ENCODE results near the gene LMNA.

LMNA gene

GRCh38 chr1:156096640-156097391, 17.7 kb upstream of the LMNA start:
- Histone ChIP-seq H3K9me3 (ENCODE audit: control insufficient read depth, insufficient read depth, low read length) (no peaks in the 10 kb centered on the region), H3K9ac (ENCODE audit: low read depth, low read length) (no peak overlapping the region), H3K27me3 (ENCODE audit: control insufficient read depth, insufficient read depth, low read length) (no peaks in the 10 kb centered on the region), H3K36me3 (ENCODE audit: control insufficient read depth, insufficient read depth, low read length) (peaks cover 8% of the 10 kb centered on the region), H3K27ac (ENCODE audit: low read depth, low read length) (peak overlapping the region; percentile 23), H3K4me1 (ENCODE audit: control insufficient read depth, insufficient read depth, low read length) (peaks cover 3% of the 10 kb centered on the region; the same call in 1 of the 2 replicates), H3K4me3 (ENCODE audit: low read depth, low read length) (no peak overlapping the region)

- Histone ChIP-seq H3K9ac (ENCODE audit: low read depth, low read length) (no peak overlapping the region), H3K27ac (ENCODE audit: low read depth, low read length) (no peak overlapping the region), H3K4me1 (ENCODE audit: control insufficient read depth, insufficient read depth, low read length) (peaks cover 3% of the 10 kb centered on the region; the same call in 1 of the 2 replicates), H3K36me3 (ENCODE audit: control insufficient read depth, insufficient read depth, low read length) (peaks cover 8% of the 10 kb centered on the region), H3K27me3 (ENCODE audit: control insufficient read depth, insufficient read depth, low read length) (no peaks in the 10 kb centered on the region), H3K9me3 (ENCODE audit: control insufficient read depth, insufficient read depth, low read length) (no peaks in the 10 kb centered on the region), H3K4me3 (ENCODE audit: low read depth, low read length) (no peak overlapping the region)
These were observed 16.9 kb upstream of the LMNA start for GRCh38 chr1:156097499-156098178.

- H3K27ac ChIP-seq (ENCODE audit: low read depth, low read length), result no peak overlapping the region
- H3K4me3 ChIP-seq (ENCODE audit: low read depth, low read length), result no peak overlapping the region
- no peaks in the 10 kb centered on the region for H3K9me3 ChIP-seq (ENCODE audit: control insufficient read depth, insufficient read depth, low read length)
- peaks cover 8% of the 10 kb centered on the region; the same call in 1 of the 2 replicates for H3K4me1 ChIP-seq (ENCODE audit: control insufficient read depth, insufficient read depth, low read length)
- H3K36me3 ChIP-seq (ENCODE audit: control insufficient read depth, insufficient read depth, low read length), result peaks cover 3% of the 10 kb centered on the region; the same call in 1 of the 2 replicates
- no peak overlapping the region for H3K9ac ChIP-seq (ENCODE audit: low read depth, low read length)
- H3K27me3 ChIP-seq (ENCODE audit: control insufficient read depth, insufficient read depth, low read length), result no peaks in the 10 kb centered on the region
These were observed 15.7 kb upstream of the LMNA start for GRCh38 chr1:156098784-156099183.

DNA sequence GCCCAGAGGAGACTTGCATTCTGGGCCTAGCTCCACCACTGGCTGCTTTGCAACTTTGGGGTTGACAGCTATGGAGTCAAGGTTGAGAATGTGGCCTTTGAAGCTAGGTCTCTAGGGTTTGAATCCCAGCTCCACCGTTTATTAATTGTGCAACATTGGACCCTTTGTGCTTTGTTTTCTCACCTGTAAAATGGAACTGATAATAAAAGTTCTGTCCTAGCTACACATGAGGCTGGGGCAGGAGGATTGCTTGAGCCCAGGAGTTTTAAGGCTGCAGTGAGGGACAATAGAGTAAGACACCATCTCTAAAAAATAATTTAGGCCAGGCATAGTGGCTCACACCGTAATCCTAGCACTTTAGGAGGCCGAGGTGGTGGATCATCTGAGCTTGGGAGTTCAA, 15.2 kb upstream of the LMNA start:
- no peak overlapping the region for H3K9ac ChIP-seq (ENCODE audit: low read depth, low read length)
- no peak overlapping the region for H3K4me3 ChIP-seq (ENCODE audit: low read depth, low read length)
- H3K27me3 ChIP-seq (ENCODE audit: control insufficient read depth, insufficient read depth, low read length), result no peaks in the 10 kb centered on the region
- H3K9me3 ChIP-seq (ENCODE audit: control insufficient read depth, insufficient read depth, low read length), result no peaks in the 10 kb centered on the region
- H3K36me3 ChIP-seq (ENCODE audit: control insufficient read depth, insufficient read depth, low read length), result no peaks in the 10 kb centered on the region
- no peak overlapping the region for H3K27ac ChIP-seq (ENCODE audit: low read depth, low read length)
- H3K4me1 ChIP-seq (ENCODE audit: control insufficient read depth, insufficient read depth, low read length), result peaks cover 13% of the 10 kb centered on the region; the same call in 1 of the 2 replicates

DNA sequence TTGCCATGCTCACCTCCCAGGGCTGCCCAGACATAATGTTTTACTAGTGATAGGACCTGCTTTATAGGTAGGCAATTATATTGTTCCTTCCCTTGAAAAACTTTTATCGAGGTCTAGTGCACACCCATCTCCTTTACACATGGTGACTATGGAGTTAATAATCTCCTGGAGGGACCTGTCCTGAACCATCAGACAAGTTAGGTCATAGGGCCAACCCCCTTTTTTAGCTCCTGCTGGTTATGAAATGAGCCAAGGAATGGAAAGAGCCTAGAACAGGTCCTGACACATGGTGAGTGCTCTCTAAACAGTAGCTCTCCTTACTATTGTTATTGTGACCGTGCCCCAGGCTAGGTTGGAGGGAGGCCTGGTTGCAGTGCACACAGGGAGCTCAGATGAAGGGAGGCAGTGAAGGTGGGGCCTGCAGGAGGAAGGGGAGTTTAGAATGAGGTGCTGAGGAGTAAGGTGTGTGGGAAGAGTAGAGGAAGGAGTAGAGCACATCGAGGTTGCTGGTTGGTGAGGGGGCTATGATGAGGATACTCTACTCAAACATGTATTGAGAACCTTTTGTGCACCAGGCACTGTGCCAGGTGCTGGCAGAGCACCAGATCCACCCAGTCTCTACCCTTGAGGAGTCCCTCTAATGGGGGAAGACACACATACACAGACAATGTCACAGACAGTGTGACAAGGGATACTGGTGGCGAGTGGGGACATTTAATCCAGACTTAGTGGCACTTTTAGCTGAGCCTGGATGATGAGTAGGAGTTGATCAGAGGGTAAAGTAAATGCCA, 14.1 kb upstream of the LMNA start:
- Histone ChIP-seq H3K4me3 (ENCODE audit: low read depth, low read length) (no peak overlapping the region), H3K9ac (ENCODE audit: low read depth, low read length) (no peak overlapping the region), H3K27me3 (ENCODE audit: control insufficient read depth, insufficient read depth, low read length) (no peaks in the 10 kb centered on the region), H3K4me1 (ENCODE audit: control insufficient read depth, insufficient read depth, low read length) (peaks cover 24% of the 10 kb centered on the region), H3K36me3 (ENCODE audit: control insufficient read depth, insufficient read depth, low read length) (no peaks in the 10 kb centered on the region), H3K27ac (ENCODE audit: low read depth, low read length) (no peak overlapping the region), H3K9me3 (ENCODE audit: control insufficient read depth, insufficient read depth, low read length) (no peaks in the 10 kb centered on the region)

GRCh38 chr1:156101880-156102279, 12.6 kb upstream of the LMNA start:
- H3K9ac ChIP-seq (ENCODE audit: low read depth, low read length), result no peak overlapping the region
- no peaks in the 10 kb centered on the region for H3K9me3 ChIP-seq (ENCODE audit: control insufficient read depth, insufficient read depth, low read length)
- H3K4me1 ChIP-seq (ENCODE audit: control insufficient read depth, insufficient read depth, low read length), result peaks cover 27% of the 10 kb centered on the region
- H3K36me3 ChIP-seq (ENCODE audit: control insufficient read depth, insufficient read depth, low read length), result no peaks in the 10 kb centered on the region
- H3K4me3 ChIP-seq (ENCODE audit: low read depth, low read length), result no peak overlapping the region
- no peak overlapping the region for H3K27ac ChIP-seq (ENCODE audit: low read depth, low read length)
- no peaks in the 10 kb centered on the region for H3K27me3 ChIP-seq (ENCODE audit: control insufficient read depth, insufficient read depth, low read length)

GRCh38 chr1:156102633-156103511, 11.6 kb upstream of the LMNA start:
- H3K27ac ChIP-seq (ENCODE audit: low read depth, low read length), result peak overlapping the region; percentile 3
- H3K36me3 ChIP-seq (ENCODE audit: control insufficient read depth, insufficient read depth, low read length), result no peaks in the 10 kb centered on the region
- no peaks in the 10 kb centered on the region for H3K9me3 ChIP-seq (ENCODE audit: control insufficient read depth, insufficient read depth, low read length)
- peaks cover 33% of the 10 kb centered on the region for H3K4me1 ChIP-seq (ENCODE audit: control insufficient read depth, insufficient read depth, low read length)
- H3K27me3 ChIP-seq (ENCODE audit: control insufficient read depth, insufficient read depth, low read length), result no peaks in the 10 kb centered on the region
- no peak overlapping the region for H3K9ac ChIP-seq (ENCODE audit: low read depth, low read length)
- no peak overlapping the region for H3K4me3 ChIP-seq (ENCODE audit: low read depth, low read length)

- Histone ChIP-seq H3K36me3 (ENCODE audit: control insufficient read depth, insufficient read depth, low read length) (no peaks in the 10 kb centered on the region), H3K9me3 (ENCODE audit: control insufficient read depth, insufficient read depth, low read length) (no peaks in the 10 kb centered on the region), H3K27me3 (ENCODE audit: control insufficient read depth, insufficient read depth, low read length) (no peaks in the 10 kb centered on the region), H3K27ac (ENCODE audit: low read depth, low read length) (peak overlapping the region; percentile 21), H3K4me3 (ENCODE audit: low read depth, low read length) (no peak overlapping the region), H3K9ac (ENCODE audit: low read depth, low read length) (no peak overlapping the region), H3K4me1 (ENCODE audit: control insufficient read depth, insufficient read depth, low read length) (peaks cover 38% of the 10 kb centered on the region)
These were observed 11.0 kb upstream of the LMNA start for GRCh38 chr1:156103521-156103947.

DNA sequence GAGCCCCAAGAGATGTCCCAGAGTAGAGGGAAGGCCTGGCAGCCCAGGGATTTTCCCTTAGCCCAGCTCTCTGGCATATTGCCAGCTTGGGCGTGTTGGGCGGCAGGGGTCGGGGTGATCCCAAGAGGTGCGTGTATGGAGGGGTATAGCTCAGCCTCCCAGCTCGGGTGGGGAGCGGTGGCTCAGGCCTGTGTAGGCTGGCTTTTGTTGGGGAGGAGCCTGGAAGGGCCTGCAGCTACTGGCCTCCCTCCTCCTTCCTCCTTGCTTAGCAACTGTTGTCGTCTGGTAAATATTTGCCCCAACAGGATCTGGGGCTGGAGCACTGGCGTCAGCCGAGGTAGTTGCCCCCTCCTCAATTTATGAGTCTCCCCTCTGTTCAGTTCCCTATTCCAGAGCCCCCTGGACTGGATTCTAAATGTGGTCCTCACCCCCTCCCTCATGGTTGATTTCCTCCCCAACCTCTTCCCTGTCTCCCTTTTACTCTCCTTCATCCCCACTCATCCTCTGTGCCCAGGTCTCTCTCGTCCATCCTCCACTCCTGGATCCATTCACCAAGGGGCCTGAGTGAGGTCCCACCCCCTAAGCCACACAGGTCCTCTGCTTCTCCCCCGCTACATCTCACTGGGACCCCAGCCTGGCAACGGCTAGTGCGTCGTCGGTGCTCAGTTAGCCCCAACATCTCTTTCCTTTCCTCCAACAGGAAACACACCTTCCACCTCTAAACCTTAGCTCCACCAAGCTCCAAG, 10.3 kb upstream of the LMNA start:
- H3K27me3 ChIP-seq (ENCODE audit: control insufficient read depth, insufficient read depth, low read length), result no peaks in the 10 kb centered on the region
- no peak overlapping the region for H3K4me3 ChIP-seq (ENCODE audit: low read depth, low read length)
- H3K4me1 ChIP-seq (ENCODE audit: control insufficient read depth, insufficient read depth, low read length), result peaks cover 38% of the 10 kb centered on the region

More for the DNA sequence above, 10.3 kb upstream of the LMNA start:
- H3K9ac ChIP-seq (ENCODE audit: low read depth, low read length), result no peak overlapping the region
- no peaks in the 10 kb centered on the region for H3K36me3 ChIP-seq (ENCODE audit: control insufficient read depth, insufficient read depth, low read length)
- H3K9me3 ChIP-seq (ENCODE audit: control insufficient read depth, insufficient read depth, low read length), result no peaks in the 10 kb centered on the region
- H3K27ac ChIP-seq (ENCODE audit: low read depth, low read length), result peak overlapping the region; percentile 96

All from HUES48 (cell line).